GM19463 (cell line): ENCODE data around the gene STOML1.
"Not testable (repeated sequence)": the region's sequence is repeated elsewhere in the genome, so short reads cannot be mapped to it uniquely, and the experiment has no call there.

Experiments
- ATAC-seq: cut with Tn5 transposase; IDR thresholded peaks from one replicate; pipeline ENCODE4 v1.9.1; 2021; ENCODE audit warnings: mild to moderate bottlenecking, moderate library complexity; ENCODE audit not compliant: unreplicated experiment

STOML1 gene

GRCh38 chr15:73949496-73949895 is 42.6 kb downstream of the STOML1 start:
- no peak for ATAC-seq

- no peak for ATAC-seq
Measured at GRCh38 chr15:73948982-73949381, 43.1 kb downstream of the STOML1 start.

GRCh38 chr15:73948396-73948795 is 43.7 kb downstream of the STOML1 start:
- ATAC-seq, result no peak

GRCh38 chr15:73947651-73948050 is 44.4 kb downstream of the STOML1 start:
- no peak for ATAC-seq

DNA sequence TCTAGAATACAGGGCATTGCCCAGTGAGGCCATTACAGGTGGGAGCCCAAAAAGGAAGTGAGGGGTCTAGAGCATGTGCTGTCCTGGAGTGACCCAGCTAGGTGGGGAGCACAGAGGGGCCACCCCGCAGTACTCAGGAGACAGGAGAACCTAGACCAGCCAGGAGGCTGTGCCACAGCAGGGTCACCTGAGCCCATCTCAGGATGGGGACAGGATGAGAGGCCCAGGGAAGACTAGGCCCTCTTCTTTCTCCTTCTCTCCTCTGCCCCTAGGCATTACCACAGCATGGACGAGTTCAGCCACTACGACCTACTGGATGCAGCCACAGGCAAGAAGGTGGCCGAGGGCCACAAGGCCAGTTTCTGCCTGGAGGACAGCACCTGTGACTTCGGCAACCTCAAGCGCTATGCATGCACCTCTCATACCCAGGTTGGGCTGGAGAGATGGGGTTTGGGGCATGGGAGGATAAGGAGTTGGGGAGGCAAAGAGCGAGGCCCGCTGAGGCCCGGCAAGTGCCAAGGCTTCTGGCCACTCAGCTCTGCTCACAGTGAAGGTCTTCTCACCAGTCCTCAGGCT is 45.2 kb downstream of the STOML1 start:
- no peak for ATAC-seq

DNA sequence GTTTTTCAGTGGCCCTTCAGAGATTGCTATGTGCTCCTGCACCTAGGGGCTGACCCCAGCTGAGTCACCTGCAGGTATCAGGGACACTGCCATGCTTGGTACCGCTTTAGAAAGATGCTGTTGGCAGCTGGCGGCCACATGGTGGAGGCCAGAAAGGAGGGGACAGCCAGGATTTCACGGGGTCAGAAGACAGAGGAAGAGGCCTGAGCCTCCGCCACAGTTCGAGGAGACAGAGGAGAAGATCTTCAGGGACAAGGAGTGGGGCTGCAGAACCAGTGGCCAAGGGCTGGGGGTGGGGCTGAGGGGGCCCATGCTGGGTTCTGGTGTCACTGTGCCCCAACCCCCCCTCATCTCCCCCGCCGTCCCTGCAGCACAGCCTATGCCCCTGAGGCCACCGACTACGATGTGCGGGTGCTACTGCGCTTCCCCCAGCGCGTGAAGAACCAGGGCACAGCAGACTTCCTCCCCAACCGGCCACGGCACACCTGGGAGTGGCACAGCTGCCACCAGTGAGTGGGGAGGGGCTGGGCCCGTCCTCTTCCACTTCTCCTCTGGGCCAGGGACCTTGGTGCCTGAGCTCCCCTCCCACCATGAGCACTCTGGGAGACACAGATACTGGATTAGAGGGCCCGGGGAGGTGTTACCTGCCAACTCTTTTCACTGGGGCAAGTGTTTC is 45.9 kb downstream of the STOML1 start:
- no peak for ATAC-seq

DNA sequence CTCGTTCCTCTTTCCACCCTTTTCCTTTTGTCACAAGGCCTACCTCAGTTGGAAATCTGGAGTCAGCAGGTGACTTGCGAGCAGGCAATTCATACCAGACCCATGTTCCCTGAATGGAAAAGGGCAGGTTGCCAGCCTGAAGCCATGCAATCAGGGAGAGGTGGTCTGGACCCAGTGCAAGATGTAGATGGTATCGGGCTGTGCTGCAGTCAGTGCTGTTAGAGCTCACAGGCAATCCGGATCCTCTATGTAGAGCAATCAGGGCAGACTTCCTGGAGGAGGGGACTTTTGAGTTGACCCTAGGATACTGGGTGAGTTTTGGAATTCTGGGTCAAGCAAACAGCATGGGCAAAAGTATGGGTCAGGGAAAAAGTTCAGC is 47.0 kb downstream of the STOML1 start:
- no peak for ATAC-seq

- no peak for ATAC-seq
Measured at GRCh38 chr15:73944161-73945129, 47.6 kb downstream of the STOML1 start.

DNA sequence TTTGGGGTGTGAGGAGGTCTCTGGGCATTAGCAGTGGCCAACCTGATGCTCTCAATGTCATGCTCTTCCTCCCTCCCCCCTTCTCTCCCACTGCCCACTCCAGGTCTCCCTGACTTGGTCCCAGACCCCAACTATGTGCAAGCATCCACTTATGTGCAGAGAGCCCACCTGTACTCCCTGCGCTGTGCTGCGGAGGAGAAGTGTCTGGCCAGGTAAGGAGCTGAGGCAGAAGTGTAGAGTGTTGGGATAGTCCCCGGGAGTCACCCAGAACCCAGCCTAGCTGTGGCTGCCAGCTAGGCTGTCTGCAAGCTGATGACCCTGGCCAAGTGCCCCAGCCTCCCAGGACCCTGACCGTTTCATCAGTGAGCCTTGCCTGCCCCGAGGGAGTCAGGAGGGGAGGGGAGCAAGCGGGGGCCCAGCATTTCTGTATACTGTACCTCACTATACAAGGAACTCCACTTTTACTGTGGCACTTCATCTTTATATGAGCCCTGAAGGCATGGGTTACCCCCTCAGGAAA is 49.3 kb downstream of the STOML1 start:
- ATAC-seq, result no peak

GRCh38 chr15:73941871-73942635 is 50.0 kb downstream of the STOML1 start:
- ATAC-seq, result no peak

- no peak for ATAC-seq
Measured at GRCh38 chr15:73941449-73941848, 50.6 kb downstream of the STOML1 start.

- no peak for ATAC-seq
Measured at GRCh38 chr15:73941044-73941443, 51.1 kb downstream of the STOML1 start.

- no peak for ATAC-seq
Measured at GRCh38 chr15:73940061-73940981, 51.8 kb downstream of the STOML1 start.

GRCh38 chr15:73939138-73939537 is 53.0 kb downstream of the STOML1 start:
- ATAC-seq, result no peak

- ATAC-seq, result not testable (repeated sequence)
Measured at GRCh38 chr15:73938516-73938915, 53.6 kb downstream of the STOML1 start.

DNA sequence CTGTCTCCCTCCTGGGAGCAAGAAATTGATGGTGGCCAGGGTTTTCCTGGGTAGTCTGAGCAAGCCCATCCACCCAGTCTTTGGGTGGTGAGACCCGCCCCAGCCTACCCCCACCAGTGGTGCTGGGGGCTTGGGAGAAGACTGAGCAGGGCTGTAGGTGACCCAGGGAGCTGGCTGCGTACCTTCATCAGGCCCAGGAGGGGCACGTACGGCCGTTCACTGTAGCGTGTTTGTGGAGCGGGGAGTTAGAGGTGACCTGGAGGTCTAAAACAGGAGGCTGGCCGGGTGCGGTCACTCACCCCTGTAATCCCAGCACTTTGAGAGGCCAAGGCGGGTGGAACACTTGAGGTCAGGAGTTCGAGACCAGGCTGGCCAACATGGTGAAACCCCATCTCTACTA is 54.4 kb downstream of the STOML1 start:
- no peak for ATAC-seq

DNA sequence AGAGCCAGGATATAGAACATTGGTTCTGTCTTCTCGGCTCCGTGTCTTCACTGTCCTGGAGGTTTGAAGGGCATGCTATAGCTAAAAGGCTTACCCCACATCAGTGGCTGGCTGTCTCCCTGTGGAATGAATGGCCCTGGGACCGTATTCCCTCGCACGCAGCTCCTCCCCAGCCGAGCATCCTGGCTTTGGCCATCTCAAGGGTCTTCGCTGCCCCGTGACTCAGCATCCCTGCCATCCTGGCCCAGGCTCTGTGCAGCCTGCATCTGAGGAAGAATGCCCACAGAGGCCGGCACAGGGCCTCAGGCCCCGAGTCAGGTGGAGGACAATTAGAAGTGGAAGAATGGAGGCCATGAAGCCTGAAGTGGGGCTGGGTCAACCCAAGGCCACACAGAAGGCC is 54.8 kb downstream of the STOML1 start:
- no peak for ATAC-seq

DNA sequence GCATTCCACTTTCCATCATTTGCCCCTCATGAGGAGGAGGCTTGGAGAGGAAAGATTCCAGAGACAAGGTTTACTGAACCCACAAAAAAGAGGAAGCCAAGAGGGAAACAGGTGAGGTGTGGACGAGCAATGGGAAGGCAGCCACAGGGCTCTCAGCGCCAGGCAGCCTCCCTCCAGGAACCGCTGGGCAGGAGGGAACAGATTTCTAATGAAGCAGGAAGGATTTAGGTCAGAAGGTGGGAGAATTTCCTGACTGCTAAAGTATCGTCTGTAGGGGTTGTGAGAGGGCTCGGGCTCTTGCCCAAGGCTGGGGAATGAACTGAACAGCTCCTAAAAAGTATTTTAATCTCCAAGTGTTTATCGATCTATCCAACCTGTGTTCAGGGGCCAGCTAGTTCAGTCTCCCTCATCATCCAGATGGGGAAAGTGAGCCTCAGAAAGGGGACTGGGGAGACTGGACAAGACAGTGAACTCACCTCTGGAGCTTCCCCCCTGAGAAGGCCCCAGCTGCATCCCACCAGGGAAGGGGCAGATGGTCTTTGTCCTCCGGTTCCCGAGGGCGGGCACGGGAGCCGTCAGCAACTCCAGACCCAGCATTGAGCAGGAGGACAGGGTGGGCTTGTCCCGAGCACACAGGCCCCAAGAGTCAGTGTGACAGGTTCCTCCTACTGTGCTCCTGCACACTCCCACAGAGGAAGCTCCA is 55.4 kb downstream of the STOML1 start:
- no peak for ATAC-seq

GRCh38 chr15:73936181-73936580 is 55.9 kb downstream of the STOML1 start:
- ATAC-seq, result no peak
